ENCODE results near the gene EARS2. TPM values are rescaled to one million over a fixed set of nuclear protein-coding genes. Genes with fewer than 3 reads are reported as not detected.

The EARS2 gene
- polyA plus RNA-seq, 4 donors, result 28.2 to 33.2 (median 30.2) TPM

DNA sequence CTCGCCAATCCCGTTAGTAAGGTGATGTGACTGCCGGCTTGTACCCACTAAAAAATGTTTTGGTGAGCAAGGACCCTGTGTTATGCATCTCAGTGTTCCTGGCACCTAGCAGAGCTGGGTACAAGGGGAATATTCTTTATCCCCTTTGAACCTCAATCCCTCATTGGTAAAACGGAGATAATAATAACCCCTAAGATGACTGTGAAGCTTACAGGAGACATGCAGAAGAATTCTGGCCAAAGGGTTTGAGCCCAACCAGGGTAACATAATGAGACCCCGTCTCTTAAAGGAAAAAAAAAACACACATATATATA, 47.8 kb downstream of the EARS2 start:
- no peak for DNase-seq (ENCODE audit: low read depth in 4 of 4, low spot score in 2 of 4)

DNA sequence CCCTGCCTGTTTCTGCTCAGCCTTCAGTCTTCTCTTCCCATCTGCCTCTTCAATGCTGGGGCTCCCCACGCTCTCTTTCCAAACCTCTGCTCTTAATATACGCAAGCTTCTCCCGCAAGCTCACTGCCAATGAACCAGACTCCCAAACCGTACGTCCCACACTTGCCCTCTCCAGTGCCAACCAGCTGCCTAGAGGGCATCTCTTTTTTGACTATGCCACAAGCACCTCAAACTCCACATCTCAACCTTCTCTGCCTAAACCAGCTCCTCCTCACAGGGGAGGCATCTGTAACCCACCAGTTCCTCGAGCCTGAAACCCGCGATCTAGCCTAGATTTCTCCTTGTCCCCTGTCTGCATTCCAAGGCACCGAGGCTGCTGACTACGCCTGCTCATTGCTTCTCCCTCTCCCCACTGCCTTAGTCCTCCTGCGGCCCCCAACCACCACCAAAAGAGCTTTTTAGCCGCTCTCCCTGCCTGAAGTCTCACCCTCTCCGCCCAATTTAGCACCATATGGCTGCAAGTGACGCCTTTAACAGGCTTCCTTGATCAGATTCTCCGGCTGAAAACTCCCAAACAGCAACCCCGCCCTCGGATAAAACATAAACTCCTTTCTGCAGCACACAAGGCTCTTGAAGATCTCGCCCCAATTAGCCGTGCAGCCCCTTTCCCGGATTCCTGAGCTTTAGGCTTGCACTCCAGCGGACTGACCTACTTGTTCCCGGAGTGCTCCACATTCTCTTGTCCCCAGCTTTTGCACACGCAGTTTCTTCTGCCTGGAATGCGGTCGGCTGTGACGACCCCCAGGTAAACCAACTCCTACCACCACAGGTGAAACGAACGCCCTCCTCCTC, 48.3 kb downstream of the EARS2 start:
- peak in 1 of 4 donors; percentile 31 for DNase-seq (ENCODE audit: low read depth in 4 of 4, low spot score in 2 of 4)

DNA sequence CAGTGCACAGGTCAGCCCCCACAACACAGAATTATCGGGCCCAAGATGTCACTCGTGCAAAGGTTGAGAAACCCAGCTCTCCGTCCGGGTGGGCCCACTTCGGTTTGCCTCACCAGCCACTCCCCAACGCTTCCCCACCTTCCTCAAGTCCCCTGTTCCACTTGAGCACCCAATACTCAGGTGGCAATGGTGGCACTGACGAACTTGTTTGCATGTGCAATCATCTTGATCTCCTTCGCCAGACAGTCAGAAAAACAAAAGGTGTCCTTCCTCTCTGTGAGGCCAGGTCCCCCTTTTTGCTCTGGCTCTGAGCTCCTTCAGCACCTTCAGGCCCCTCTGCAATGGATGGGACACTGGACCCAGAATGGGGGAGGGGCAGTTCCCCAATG, 50.5 kb downstream of the EARS2 start:
- no peak for DNase-seq (ENCODE audit: low read depth in 4 of 4, low spot score in 2 of 4)

DNA sequence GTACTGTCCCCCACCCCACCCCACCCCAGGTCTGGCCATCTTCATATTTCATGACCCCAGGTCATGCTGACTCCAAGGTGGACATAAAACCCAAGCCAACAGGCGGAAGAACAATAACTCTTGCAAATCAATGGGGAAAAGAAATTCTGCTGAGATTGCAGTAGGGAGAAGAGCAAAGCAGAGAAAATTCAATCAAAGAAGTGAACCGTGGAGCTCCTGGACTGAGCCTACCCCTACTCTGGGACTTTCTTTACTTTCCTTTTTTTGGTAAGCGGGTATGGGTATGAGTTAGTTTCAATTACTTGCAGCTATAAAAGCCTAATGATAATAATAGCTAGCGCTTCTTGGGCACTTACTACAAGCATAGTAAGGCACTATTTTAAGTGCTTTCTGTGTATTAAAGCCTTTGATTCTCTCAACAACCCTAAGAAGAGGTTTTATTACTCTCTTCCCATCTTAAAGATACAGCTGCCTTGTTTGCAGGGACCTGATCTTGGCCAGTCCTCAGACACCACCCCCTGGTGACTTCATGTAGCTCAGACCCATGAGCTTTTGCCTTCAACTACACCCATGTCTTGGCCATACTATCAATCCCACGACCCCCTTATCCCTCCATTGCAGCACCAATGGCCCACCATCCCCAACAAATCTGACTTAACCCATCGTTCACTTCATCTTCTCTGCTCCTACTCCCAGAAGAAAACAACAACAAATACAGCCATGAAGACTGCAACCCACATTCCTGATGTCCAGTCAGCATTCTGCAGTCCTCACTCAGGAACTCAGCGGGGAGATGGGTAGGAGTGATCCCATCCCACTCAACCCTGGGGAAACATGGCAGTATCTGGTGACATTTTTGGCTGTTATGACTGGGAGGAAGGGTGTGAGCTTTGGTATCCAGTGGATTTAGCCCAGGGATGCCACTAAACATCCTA, 51.2 kb downstream of the EARS2 start:
- DNase-seq (ENCODE audit: low read depth in 4 of 4, low spot score in 2 of 4), result no peak

DNA sequence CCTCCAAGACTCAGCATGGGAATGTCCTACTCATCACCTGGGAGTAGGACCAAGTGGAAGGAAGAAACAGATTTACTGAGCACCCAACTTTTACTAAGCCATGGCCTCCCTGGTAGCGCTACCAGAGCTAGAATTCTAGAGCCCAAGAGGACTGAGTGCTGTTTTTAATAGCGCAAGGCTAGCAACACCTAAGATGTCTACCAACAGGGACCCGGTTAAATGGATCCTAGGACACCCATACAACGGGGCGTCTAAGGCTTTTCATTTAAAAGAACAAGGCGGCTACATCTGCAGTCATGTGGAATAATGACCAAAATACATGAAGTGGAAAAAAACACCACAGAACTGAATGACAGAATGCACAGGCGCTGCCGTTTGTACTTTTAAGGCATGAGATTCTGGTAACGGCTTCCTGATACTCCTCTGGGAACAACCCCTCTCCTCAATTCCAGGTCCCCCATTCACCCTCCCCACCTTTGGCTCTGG, 51.9 kb downstream of the EARS2 start:
- DNase-seq (ENCODE audit: low read depth in 4 of 4, low spot score in 2 of 4), result no peak

DNA sequence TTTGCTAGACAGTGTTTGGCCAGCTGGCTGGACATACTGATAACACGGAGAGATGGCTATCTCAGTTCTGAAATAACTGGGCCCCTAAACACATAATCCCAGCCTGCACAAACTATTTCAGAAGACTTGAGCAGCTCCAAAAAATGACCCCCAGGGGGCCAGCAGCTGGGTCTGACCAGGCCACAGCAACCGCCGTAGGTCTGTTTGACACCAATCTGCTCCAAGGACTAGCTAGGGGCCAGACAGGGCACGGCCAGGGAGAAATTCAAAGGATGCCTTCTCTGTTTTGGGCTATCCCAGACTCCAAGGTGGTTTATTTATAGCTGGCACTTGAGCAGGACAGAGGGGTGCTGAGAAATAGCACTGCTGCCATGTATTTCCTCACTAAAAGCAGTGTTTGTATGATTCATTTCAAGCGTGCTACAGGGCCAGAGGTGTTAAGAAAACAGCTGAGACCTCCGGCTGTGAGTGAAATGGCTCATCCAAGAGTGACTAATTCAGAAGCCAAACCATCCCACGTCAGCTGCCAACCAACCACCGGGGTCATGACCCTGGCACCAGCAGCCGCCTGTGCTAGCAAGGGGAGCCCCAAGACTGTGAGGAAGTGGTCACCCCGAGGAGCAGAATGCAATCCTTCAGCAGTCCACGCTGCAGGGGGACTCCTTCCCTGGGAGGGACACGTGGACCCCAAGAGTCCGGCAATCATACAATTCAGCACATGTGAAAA, 52.5 kb downstream of the EARS2 start:
- no peak for DNase-seq (ENCODE audit: low read depth in 4 of 4, low spot score in 2 of 4)

DNA sequence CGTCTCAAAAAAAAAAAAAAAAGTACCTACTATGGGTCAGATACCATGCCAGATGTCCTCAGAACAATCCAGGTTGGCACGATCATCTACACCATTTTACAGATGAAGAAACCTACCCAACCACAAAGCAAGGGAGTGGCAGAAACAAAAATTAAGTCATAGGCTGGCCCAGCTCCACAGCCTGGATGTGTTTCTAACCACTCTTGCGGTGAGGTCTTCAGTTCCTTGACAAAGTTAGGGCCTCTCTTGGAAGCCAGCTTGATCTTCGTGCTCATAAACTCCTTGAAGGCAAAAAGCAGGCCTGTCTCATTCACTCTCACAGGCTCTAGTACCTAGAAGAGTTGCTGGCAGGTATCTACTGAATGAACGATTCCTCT, 53.1 kb downstream of the EARS2 start:
- DNase-seq (ENCODE audit: low read depth in 4 of 4, low spot score in 2 of 4), result no peak

DNA sequence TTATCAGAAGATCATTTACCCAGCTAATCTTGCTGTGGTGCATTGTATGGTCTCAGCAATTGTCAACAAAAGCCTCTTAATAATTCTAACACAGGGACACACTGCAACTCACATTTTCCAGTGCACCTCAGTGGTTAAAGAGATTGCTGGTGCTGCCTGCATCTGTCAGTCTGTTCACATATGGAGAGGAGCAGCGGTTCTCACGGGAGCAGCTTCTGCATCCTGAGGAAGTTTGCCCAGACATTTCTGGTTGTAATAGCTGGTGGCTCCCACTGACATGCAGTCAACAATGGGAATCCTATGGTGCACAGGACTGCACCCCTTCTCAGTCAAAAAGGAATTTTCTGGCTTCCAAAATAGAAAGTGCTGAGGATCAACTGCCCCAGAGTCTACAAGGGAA, 54.7 kb downstream of the EARS2 start:
- no peak for DNase-seq (ENCODE audit: low read depth in 4 of 4, low spot score in 2 of 4)

DNA sequence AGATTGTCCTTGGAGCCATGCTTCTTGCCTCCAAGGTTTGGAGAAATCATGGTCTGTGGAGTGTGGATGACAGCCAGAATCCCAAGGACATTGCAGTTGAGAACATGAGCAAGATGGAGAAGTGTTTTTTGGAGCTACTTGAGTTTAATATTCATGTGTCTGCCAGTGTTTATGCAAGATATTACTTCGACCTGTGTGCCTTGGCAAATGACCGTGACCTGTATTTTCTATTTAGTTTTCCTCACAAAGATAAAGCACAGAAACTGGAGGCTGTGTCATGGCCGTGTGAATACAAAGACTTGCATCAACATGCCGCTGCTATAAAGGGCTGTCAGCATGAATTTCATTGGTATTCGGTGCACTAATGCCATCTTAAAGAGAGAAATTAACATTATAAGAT, 55.9 kb downstream of the EARS2 start:
- no peak for DNase-seq (ENCODE audit: low read depth in 4 of 4, low spot score in 2 of 4)

DNA sequence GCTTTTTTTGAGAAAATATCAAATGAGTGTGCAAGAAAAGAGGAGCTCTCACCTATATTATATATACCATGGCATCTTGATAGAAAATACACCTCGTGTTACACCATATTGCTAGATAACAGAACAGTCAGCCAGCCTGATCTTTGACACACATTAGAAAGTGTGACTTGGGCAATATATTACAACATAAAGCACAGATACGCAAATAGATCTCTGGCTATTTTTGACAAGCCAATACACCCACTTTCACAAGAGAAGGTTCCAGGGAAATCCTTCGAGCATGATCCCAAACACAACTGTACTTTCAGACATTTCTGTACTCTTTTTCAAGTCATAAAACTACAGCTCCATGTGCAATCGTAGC, 56.3 kb downstream of the EARS2 start:
- DNase-seq (ENCODE audit: low read depth in 4 of 4, low spot score in 2 of 4), result no peak

DNA sequence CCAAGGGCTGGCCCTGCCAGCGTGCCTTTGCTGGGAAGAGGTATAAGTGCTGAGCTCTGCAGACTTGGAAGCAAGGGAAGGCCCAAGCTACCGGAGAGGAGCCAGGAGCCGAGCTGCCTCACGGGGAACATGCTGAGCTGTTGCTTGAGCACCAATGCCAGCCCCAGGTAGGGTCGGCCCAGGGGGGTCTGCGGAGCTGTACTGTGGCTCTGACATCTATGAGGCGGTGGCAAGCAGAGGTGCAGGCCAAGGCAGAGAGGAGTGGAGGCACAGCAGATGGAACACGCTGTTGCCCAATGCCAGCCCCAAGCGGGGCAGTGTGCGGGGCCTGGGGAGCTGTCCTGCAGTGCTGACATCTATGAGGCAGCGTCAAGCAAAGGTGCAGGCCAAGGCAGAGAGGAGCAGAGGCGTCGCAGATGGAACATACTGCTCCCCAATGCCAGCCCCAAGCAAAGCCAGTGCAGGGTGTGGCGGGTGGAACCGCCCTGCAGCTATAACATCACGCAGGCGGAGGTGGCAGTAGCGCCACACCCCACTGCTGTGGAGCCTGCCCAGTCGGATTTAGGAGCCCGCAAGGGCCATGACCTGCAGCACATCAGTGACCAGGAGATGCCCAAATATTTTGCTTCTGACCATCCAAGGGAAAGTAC, 56.8 kb downstream of the EARS2 start:
- DNase-seq (ENCODE audit: low read depth in 4 of 4, low spot score in 2 of 4), result no peak

DNA sequence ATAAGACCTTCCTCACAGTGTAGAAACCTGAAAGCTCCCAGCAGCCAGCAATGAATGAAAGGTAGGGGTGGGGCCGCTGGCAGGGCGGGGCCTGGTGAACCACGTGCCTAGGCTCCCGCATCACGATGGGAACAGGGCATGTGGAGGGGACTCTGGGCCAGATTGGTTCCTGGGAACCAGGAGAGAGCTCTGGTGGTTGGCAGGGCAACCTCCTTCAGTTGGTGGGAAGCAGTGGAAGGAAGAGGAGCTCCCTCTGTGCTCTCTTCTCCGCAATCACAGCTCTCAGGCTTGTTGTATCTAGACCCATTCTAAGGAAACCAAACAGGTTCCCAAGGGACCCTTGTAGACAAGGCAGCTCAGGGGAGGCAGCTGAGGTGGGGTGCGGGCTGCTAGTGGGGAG, 57.3 kb downstream of the EARS2 start:
- no peak for DNase-seq (ENCODE audit: low read depth in 4 of 4, low spot score in 2 of 4)

DNA sequence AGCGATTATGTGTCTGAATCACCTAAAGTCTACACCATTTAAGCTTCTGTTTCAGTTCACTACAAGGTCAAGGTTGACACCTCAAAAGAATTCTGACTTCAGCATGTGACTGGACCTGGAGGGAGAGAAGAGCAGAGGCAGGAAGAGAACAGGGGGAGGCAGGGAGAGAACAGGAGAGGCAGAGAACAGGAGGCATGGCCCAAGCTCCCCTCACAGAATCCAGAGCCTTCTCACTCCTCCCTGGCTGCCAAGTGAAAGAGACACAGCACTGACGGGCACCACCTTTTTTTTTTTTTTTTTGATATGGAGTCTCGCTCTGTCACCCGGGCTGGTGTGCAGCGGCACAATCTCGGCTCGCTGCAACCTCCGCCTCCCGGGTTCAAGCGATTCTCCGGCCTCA, 58.3 kb downstream of the EARS2 start:
- no peak for DNase-seq (ENCODE audit: low read depth in 4 of 4, low spot score in 2 of 4)

DNA sequence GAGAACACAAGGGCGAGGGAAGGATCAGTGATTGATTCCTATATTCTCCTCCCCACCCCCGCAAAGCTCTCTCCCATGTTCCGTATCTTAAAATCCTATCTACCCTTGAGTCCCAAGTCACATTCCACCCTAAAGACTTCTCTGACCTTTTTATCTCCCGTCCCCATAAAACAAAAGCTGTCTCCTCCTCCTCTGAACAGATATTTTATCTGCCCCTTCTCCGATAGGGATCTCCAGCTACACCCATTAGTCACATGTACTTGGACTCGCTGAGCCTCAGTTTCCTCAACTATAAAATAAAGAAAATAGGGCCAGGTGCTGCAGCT, 59.6 kb downstream of the EARS2 start:
- no peak for DNase-seq (ENCODE audit: low read depth in 4 of 4, low spot score in 2 of 4)

DNA sequence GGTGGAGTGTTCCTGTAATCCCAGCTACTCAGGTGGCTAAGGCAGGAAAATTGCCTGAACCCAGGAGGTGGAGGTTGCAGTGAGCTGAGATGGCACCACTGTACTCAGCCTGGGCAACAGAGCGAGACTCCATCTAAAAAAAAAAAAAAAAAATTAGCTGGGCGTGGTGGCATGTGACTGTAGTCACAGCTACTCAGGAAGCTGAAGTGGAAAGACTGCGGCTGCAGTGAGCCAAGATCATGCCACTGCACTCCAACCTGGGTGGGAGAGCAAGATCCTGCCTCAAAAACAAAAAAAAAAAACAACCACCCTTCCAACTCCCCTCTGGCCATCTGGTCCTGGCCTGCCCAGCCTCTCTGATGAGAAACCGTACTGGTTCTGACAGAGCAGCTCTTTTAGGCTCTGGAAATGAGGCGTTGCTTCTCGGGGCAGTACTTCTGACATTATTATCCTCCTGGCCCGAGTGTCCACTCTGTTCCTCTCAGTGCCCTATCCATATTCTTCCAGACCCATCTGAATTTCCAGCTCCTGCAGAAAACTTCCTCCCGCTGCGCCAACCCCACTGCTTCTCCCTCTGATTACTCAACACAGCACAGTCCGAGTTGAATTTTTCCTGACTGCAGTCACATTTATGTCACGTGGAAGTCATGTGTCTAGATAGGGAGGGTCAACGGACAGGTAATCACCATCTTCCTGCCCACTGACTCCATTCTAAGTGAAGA, 60.2 kb downstream of the EARS2 start:
- no peak for DNase-seq (ENCODE audit: low read depth in 4 of 4, low spot score in 2 of 4)

DNA sequence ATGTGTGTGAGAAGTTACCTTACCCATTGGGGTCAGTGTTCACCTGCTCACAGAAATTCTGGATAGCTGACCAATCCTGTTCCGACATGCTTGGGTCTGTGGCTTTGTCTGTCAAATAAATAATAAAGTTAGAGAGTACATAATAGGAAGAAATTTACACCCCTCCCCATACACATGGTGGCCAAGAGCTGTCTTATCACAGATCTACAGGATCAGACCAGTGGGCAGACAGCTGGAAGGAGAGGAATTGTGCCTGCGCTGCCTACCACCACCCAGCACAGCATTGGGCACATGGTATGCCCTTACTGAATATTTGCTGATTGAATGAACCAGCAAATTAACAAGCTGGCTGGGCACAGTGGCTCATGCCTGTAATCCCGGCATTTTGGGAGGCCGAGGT, 61.5 kb downstream of the EARS2 start:
- DNase-seq (ENCODE audit: low read depth in 4 of 4, low spot score in 2 of 4), result no peak

DNA sequence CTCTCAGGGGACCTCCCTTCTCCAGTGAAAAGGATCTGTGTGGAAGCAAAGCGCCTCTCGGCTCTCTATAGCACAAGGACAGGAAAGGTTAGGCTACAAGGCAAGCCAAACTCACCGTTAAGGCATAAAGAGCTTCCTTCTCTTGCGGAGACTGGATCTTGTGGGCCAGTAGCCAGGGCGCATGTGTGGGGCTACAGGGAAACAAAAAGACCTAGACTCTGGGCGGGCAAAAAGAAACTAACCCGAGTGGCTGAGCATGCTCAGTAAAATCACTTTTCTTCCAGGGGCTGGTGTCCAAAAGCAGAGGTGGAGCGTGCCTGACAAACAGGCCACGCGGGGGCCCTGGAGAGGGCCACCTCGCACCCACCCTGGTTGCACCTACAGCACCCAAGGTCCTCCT, 63.0 kb downstream of the EARS2 start:
- no peak for DNase-seq (ENCODE audit: low read depth in 4 of 4, low spot score in 2 of 4)

DNA sequence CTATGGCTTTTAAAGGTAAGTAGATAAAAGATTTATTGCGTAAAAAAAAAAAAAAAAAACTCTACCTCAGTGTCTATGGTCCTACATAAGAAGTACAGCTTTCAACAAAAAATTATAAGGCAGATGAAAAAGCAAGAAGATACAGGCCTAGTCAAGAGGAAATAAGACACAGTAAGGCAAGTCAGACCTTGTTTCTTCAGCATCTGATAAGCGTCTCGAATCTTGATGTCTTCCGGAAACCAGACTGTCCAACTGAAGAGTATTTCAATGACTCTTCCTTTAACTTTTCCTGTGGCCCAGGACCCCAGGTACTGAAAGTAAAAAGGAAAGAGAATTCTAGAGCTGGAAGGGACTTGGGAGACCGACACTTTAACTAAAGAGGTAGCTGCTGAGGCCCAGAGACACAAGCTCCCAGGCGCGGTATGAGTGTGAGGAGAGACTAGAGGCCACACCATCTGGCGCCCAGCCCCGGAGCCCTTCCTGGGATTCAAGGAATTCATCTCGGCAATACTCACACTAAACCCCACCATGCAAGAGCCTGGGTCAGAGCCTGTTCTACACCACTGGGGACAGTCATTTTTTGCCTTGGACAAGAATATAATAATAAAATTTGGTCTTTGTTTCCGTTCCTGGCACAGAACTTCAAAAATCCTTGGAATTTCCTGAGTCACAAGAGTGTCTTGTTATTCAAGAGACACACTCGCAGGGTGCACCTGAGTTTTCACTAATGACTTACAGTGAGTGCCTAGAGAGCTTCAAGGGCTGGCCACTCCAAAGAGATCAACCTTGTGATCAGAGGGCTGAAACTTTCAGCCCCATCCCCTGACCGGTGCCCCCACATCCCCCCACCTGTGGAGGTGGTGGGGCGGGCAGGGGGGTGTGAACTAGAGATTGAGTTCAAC, 65.4 kb downstream of the EARS2 start:
- no peak for DNase-seq (ENCODE audit: low read depth in 4 of 4, low spot score in 2 of 4)

DNA sequence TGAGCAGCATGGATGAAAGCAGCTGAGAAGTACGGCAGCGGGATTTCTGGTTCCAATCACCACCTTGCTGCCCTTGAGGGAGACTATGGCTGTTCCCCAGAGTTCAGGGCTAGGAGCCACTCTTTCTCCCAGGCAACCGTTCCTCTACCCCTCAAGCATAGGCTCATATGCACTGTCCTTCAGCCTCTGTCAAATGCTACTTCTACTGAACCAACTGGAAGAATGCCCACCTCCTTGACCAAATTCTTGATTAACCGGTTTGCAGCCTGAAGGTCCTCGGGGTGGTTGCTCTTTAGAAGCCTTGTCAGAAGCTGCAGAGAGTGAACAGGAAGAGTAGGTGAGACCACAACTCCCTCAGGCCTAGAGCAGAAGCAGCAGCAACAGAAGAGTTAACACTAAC, 70.7 kb downstream of the EARS2 start:
- no peak for DNase-seq (ENCODE audit: low read depth in 4 of 4, low spot score in 2 of 4)
